ENCODE results near the gene NFASC. TPM values are rescaled to one million over a fixed set of nuclear protein-coding genes. Genes with fewer than 3 reads are reported as not detected.

Gene NFASC
- total and polyA plus RNA-seq, 4 donors: 0.23 to 5.4 (median 1.9) TPM

DNA sequence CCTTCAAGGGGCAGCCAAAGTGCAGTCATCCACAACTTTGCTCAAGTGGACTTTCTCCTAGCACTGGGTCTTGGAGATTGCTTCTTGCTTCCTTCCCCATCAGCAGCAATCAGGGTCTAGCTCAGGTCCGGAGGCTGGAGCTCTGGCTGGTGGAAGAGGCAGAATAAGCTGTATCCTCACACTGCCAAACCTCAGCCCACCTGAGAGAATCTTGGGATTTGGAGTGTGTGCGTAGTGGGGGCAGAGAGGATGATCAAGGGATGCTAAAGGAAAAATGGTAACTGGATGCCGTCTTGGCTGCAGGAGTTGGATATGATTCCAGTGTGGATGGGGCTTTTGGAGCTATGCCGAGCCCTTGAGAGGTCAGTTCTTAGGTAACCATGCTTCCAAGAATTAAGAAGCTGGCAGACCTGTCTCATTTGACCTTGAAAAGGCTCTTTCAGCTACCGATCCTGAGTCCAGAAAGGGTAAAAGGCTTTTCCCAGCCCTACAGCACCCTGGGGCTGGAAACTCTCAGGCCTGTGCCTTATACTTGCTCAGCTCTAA lies 4.5 kb upstream of the NFASC start:
- TF ChIP-seq, protein P1, sequence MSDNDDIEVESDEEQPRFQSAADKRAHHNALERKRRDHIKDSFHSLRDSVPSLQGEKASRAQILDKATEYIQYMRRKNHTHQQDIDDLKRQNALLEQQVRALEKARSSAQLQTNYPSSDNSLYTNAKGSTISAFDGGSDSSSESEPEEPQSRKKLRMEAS (IDR thresholded peaks at IDR 0.05): no peak
- TF ChIP-seq RXRA (IDR thresholded peaks at IDR 0.05) (no peak), HNF4G (IDR thresholded peaks at IDR 0.05) (no peak), FOXA2 (IDR thresholded peaks at IDR 0.05) (no peak), TAF1 (conservative IDR thresholded peaks at IDR 0.05) (no peak), ATF3 (IDR thresholded peaks at IDR 0.05) (no peak), NR2F2 (IDR thresholded peaks at IDR 0.05) (no peak), EGR1 (IDR thresholded peaks at IDR 0.05; ENCODE audit: low read depth in 2 of 2) (no peak)
- TF ChIP-seq, protein P2, sequence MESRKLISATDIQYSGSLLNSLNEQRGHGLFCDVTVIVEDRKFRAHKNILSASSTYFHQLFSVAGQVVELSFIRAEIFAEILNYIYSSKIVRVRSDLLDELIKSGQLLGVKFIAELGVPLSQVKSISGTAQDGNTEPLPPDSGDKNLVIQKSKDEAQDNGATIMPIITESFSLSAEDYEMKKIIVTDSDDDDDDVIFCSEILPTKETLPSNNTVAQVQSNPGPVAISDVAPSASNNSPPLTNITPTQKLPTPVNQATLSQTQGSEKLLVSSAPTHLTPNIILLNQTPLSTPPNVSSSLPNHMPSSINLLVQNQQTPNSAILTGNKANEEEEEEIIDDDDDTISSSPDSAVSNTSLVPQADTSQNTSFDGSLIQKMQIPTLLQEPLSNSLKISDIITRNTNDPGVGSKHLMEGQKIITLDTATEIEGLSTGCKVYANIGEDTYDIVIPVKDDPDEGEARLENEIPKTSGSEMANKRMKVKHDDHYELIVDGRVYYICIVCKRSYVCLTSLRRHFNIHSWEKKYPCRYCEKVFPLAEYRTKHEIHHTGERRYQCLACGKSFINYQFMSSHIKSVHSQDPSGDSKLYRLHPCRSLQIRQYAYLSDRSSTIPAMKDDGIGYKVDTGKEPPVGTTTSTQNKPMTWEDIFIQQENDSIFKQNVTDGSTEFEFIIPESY (IDR thresholded peaks at IDR 0.05): no peak
- H3K27me3 ChIP-seq (ENCODE audit: control insufficient read depth in 4 of 4, insufficient read depth in 4 of 4, low read length in 3 of 4): no peaks in the 10 kb centered on the region
- no peaks in the 10 kb centered on the region for H3K36me3 ChIP-seq (ENCODE audit: control insufficient read depth in 4 of 4, insufficient read depth in 3 of 4, low read depth in 1 of 4, low read length in 3 of 4)
- no peak overlapping the region for H3K9ac ChIP-seq (ENCODE audit: low read depth in 1 of 2, low read length in 2 of 2)
- no peak overlapping the region for H3K4me3 ChIP-seq (ENCODE audit: low read depth in 1 of 3, low read length in 3 of 3)
- 86% methylated on average over 5 of the region's 5 CpGs for WGBS
- no peaks in the 10 kb centered on the region for H3K9me3 ChIP-seq (ENCODE audit: control insufficient read depth in 4 of 4, low read length in 3 of 4)
- H3K27ac ChIP-seq (ENCODE audit: low read depth in 1 of 2, low read length in 2 of 2): no peak overlapping the region
- no peaks in the 10 kb centered on the region for H3K4me1 ChIP-seq (ENCODE audit: control insufficient read depth in 4 of 4, insufficient read depth in 4 of 4, low read length in 3 of 4)
- no peak for DNase-seq (ENCODE audit: low spot score)

DNA sequence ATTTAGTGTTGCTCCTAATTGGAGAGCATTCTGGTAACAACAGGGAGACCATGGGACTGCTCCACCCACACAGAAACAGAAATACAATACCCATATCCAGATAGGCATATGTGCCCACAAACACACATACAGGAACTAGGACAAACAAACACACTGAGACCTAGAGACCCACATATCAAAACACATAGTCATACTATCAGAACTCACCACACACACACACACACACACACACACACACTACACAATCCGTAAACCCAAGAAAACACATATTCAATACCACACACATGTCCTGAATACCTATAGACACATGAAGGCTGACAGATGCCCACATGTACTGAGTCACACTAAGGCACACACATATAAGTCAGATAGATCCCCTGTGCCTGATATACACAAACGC lies 3.5 kb upstream of the NFASC start:
- no peak for DNase-seq (ENCODE audit: low spot score)
- no peaks in the 10 kb centered on the region for H3K36me3 ChIP-seq (ENCODE audit: control insufficient read depth in 4 of 4, insufficient read depth in 3 of 4, low read depth in 1 of 4, low read length in 3 of 4)
- no peaks in the 10 kb centered on the region for H3K27me3 ChIP-seq (ENCODE audit: control insufficient read depth in 4 of 4, insufficient read depth in 4 of 4, low read length in 3 of 4)
- no peak for TF ChIP-seq HNF4A (conservative IDR thresholded peaks at IDR 0.05)
- TF ChIP-seq GABPA (IDR thresholded peaks at IDR 0.05 in 1 of 2, conservative IDR thresholded peaks at IDR 0.05 in 1 of 2): no peak
- TF ChIP-seq, protein P1 (IDR thresholded peaks at IDR 0.05): no peak
- TF ChIP-seq ATF3 (IDR thresholded peaks at IDR 0.05): no peak
- TF ChIP-seq, protein P2 (IDR thresholded peaks at IDR 0.05): no peak
- no peak for TF ChIP-seq REST (IDR thresholded peaks at IDR 0.05)
- TF ChIP-seq YY1 (IDR thresholded peaks at IDR 0.05): no peak
- TF ChIP-seq NR2F2 (IDR thresholded peaks at IDR 0.05): no peak
- TF ChIP-seq, protein P3, sequence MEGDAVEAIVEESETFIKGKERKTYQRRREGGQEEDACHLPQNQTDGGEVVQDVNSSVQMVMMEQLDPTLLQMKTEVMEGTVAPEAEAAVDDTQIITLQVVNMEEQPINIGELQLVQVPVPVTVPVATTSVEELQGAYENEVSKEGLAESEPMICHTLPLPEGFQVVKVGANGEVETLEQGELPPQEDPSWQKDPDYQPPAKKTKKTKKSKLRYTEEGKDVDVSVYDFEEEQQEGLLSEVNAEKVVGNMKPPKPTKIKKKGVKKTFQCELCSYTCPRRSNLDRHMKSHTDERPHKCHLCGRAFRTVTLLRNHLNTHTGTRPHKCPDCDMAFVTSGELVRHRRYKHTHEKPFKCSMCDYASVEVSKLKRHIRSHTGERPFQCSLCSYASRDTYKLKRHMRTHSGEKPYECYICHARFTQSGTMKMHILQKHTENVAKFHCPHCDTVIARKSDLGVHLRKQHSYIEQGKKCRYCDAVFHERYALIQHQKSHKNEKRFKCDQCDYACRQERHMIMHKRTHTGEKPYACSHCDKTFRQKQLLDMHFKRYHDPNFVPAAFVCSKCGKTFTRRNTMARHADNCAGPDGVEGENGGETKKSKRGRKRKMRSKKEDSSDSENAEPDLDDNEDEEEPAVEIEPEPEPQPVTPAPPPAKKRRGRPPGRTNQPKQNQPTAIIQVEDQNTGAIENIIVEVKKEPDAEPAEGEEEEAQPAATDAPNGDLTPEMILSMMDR (IDR thresholded peaks at IDR 0.05; ENCODE audit: low read depth, low read length, missing input control): no peak
- no peak for TF ChIP-seq SP1 (IDR thresholded peaks at IDR 0.05)
- no peak for TF ChIP-seq RAD21 (IDR thresholded peaks at IDR 0.05)
- H3K9ac ChIP-seq (ENCODE audit: low read depth in 1 of 2, low read length in 2 of 2): no peak overlapping the region
- no peak overlapping the region for H3K27ac ChIP-seq (ENCODE audit: low read depth in 1 of 2, low read length in 2 of 2)
- 87% methylated on average over 2 of the region's 2 CpGs for WGBS
- H3K4me1 ChIP-seq (ENCODE audit: control insufficient read depth in 4 of 4, insufficient read depth in 4 of 4, low read length in 3 of 4): no peaks in the 10 kb centered on the region
- no peak overlapping the region for H3K4me3 ChIP-seq (ENCODE audit: low read depth in 1 of 3, low read length in 3 of 3)
- H3K9me3 ChIP-seq (ENCODE audit: control insufficient read depth in 4 of 4, low read length in 3 of 4): no peaks in the 10 kb centered on the region
